GM10248 (cell line): ENCODE data around the gene C1QTNF5.

Source experiments
- CTCF ChIA-PET: fragments of 300-600 bp; sonication (Branson Sonifier 250); formaldehyde crosslinking; extraction: SDS; loops from one replicate; lab custom pipeline; 2021; ENCODE audit warnings: antibody characterized with exemption; lab: Yijun Ruan, JAX
- POLR2A ChIA-PET: fragments of 350-650 bp; sonication (Branson Sonifier 250); formaldehyde crosslinking; extraction: SDS; loops from one replicate; lab custom pipeline; 2020; ENCODE audit warnings: antibody characterized with exemption; lab: Yijun Ruan, JAX
- DNase-seq: peaks from one replicate; pipeline ENCODE4 v3.0.0; 2012; ENCODE audit errors: extremely low spot score
- TF ChIP-seq, protein P1 (sequence below): IDR thresholded peaks from 2 replicates; pipeline ENCODE4 v1.5.1; 2012; ENCODE audit warnings: mild to moderate bottlenecking, low read depth; ENCODE audit errors: extremely low read depth, missing control alignments, control extremely low read depth

The C1QTNF5 gene

DNA sequence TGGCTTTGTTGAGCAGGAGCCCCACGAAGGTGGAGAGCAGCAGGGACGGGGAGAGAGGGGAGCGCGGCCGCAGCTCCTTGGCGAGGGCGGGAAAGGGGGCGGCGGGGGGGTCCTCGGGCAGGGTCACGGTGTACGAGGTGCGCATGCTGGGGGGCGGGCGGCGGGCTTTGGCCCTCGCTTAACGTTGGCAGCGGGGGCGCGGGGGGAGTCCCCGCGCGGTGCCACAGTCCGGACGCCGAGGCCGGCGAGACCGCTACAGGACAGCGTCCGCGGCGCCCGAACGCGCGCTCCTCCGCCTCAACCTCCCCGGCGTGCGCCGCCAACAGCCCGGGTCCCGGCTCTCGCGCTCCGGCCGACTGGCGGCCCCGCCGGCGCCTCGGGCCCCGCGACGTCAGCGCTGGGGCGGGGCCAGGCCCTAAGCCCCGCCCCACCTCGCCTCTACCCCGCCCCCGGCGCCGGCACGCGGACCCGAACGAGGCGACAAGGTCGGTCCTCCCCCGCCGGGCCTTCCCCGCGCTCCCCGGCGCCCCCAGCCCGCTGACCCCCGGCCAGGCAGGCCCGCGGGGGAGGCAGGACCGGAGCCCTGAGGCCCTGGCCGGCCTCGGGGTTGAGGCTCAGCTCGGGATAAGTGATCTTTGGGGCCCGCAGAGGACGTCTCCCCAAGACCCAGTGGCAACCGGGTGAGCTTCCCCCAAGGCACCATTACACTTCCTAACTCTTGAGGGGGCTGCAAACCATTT lies 23.3 kb upstream of the C1QTNF5 start:
- peak; percentile 82 for DNase-seq
- TF ChIP-seq, protein P1, sequence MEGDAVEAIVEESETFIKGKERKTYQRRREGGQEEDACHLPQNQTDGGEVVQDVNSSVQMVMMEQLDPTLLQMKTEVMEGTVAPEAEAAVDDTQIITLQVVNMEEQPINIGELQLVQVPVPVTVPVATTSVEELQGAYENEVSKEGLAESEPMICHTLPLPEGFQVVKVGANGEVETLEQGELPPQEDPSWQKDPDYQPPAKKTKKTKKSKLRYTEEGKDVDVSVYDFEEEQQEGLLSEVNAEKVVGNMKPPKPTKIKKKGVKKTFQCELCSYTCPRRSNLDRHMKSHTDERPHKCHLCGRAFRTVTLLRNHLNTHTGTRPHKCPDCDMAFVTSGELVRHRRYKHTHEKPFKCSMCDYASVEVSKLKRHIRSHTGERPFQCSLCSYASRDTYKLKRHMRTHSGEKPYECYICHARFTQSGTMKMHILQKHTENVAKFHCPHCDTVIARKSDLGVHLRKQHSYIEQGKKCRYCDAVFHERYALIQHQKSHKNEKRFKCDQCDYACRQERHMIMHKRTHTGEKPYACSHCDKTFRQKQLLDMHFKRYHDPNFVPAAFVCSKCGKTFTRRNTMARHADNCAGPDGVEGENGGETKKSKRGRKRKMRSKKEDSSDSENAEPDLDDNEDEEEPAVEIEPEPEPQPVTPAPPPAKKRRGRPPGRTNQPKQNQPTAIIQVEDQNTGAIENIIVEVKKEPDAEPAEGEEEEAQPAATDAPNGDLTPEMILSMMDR = no peak
- ChIA-PET CTCF (interaction anchor here (1.2 to 4.1 kb wide), 6 partner anchors 8 to 41 kb away, joined by 5 to 27 read pairs (median 6); no protein-coding TSS in a partner anchor), POLR2A (no interaction called here)

DNA sequence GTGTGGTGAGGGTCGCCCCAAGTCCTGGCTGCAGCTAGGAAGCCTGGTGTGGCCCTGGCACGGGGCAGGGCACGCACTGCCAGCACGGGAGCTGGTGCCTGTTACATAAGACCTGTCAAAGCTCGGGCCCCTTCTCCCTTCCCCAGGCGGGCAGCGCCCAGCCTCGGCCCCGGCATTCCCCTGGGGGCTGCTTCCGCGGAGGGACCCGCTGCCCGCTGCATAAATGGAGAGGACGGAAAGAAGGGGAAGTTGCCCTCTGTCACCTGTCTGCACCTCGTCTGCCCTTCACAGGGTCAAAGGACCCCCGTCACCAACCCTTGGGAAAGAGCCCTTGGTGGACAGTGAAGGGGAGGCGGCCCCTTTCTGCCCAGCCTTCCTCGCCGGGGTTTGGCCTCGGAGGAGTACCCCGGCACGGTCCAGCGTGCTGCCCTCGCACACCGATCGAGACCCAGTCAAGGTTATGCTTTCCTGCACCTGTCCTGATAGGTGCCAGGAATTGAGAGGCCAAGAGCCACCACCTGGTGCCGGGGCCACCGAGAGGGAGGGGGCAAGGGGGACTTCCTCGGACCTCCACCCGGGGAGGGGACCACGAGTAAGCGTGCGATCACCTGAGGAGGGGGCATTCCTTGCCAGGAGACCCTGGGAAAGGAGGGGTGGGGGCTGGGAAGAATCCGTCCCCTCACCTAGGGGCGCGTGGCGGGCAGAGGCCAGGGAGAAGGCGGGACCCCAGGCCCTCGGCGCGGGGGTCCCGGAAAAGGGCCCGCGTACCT lies 22.6 kb upstream of the C1QTNF5 start:
- POLR2A ChIA-PET = no interaction called here
- CTCF ChIA-PET = interaction anchor here (1.2 to 4.1 kb wide), 6 partner anchors 10 to 40 kb away, joined by 3 to 27 read pairs (median 7); no protein-coding TSS in a partner anchor
- TF ChIP-seq, protein P1 = no peak
- DNase-seq = no peak

DNA sequence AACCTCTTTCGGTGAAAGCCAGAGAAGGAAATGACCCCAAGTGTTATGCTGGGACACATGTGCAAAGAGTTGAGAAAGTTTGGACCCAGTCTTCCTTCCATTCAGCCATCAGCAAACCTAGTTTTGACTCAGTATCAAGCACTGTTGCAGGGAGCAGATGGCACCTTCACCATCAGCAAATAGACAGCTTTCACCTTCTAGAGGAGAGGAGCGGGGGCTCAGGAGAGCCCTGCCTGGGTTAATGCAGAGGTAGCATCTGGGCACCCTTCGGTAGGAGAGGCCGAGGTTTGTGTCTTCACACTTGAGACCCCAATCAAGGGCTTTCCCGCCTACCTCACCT lies 22.0 kb upstream of the C1QTNF5 start:
- no peak for DNase-seq
- ChIA-PET CTCF (interaction anchor here (1.2 to 4.1 kb wide), 8 partner anchors 9 to 112 kb away, joined by 3 to 27 read pairs (median 10); partner anchors contain the start of gene USP2), POLR2A (interaction anchor here (0.6 kb wide), 1 partner anchor 112 kb away, joined by 3 read pairs; no protein-coding TSS in a partner anchor)
- TF ChIP-seq, protein P1 = no peak

DNA sequence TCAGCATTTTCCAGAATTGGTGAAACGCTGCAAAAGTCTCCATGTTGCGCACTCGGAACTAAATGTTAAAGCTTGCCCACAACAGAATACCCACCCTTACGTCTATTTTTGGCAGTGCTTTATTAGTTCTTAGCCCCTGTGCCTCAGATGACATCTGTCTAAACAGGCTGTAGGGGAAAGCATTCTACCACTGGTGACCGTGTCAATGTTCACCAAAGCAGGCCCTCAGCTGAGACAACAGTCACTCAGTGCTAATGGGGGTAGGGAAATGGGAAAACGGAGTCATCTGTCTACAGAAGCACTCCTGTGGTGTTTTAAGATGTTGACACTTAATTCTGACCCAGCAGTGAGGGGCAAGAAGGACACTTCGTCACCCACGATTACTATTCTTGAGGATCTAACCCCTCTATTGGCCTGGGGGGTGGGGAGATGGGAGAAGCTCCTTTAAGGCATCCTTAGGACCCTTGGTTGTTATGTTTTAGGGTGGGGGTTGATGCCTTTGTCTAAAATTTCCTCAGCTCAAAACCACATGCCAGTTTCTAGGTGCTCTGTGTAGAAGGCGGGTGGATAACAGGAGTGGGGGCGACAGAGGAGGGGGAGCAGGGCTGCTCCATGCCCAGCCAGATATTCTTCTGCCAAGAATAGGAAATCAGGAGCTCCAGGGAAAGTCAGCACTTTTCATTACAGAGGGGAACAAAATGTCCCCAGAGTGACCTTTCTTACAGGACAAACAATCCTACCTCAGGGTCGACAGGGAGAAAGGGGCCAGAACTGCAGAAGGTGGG lies 21.4 kb upstream of the C1QTNF5 start:
- ChIA-PET POLR2A (interaction anchor here (0.6 kb wide), 1 partner anchor 113 kb away, joined by 3 read pairs; no protein-coding TSS in a partner anchor), CTCF (interaction anchor here (1.2 to 4.1 kb wide), 10 partner anchors 9 to 113 kb away, joined by 3 to 27 read pairs (median 8); partner anchors contain the start of genes C1QTNF5 and USP2)
- DNase-seq = no peak
- TF ChIP-seq, protein P1 = no peak

DNA sequence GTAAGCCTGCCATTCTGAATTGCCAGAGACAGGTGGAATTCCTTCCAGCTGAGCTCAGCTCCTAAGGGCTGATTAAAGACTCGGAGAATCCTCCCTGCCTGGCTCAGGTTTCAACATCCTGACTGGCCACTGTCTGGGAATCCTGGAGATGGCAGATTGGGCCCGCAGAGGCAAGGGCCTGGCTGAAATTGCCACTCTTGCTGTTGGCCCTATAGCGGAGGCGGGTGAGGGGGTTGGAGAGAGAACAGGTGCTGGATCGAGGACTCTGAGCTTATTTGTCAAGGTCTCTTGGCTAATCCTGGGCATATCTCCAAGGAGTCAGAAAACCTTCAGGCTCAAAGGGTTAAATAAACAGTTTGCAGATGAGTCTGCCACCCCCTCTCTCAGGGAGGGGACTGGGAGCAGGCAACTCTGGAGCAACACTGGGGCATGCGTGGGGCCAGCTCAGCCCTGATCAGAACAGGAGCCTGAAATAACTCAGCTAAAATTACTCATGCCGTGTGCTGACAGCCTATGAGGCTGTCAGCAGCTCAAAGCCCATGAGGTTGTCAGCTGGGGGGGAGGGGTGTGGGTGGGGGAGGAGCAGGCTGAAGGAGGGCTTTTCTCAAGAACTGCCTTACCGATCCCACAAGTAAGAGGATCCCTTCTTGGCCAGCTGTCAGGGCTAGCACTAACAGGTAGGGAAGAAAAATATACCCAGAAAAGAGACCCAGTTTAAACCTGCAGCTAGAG lies 20.5 kb upstream of the C1QTNF5 start:
- peak; percentile 47 for DNase-seq
- TF ChIP-seq, protein P1 = no peak
- POLR2A ChIA-PET = interaction anchor here (0.6 kb wide), 1 partner anchor 33 kb away, joined by 3 read pairs; no protein-coding TSS in a partner anchor
- CTCF ChIA-PET = interaction anchor here (0.8 to 4.1 kb wide), 10 partner anchors 10 to 114 kb away, joined by 4 to 27 read pairs (median 8); partner anchors contain the start of genes C1QTNF5 and USP2
